Kidney (tissue), 14 donors: Measurements from ENCODE around the gene ARL9. TPM values are rescaled to one million over a fixed set of nuclear protein-coding genes. Genes with fewer than 3 reads are reported as not detected.
"Not testable (repeated sequence)": the region's sequence is repeated elsewhere in the genome, so short reads cannot be mapped to it uniquely, and the experiment has no call there.

Source experiments
- DNase-seq, 5 donors: peaks; one replicate each; pipeline ENCODE4 v3.0.0-alpha.2; 2013 to 2020
- FAIRE-seq: peaks from 2 replicates; lab custom pipeline; 2012; peaks lifted over from hg19 to GRCh38; lab: Jason Lieb, UNC
- H3K27ac ChIP-seq, 2 donors: one replicate each; pipeline ENCODE4 v1.7.0; 2013; ENCODE audit warnings: low read depth in 2 of 2, low read length in 2 of 2, inconsistent platforms in 1 of 2
- H3K27me3 ChIP-seq: one replicate; pipeline ENCODE4 v1.7.1; 2013; ENCODE audit warnings: low read length, inconsistent platforms; ENCODE audit not compliant: control insufficient read depth, insufficient read depth
- H3K36me3 ChIP-seq, 3 donors: one replicate each; pipeline versions ENCODE4 v1.7.0 to v1.7.1; 2013; ENCODE audit warnings: low read length in 3 of 3, control low read depth in 1 of 3, inconsistent platforms in 1 of 3; ENCODE audit not compliant: insufficient read depth in 3 of 3, control insufficient read depth in 2 of 3
- H3K4me1 ChIP-seq, 3 donors: one replicate each; pipeline versions ENCODE4 v1.7.0 to v1.7.1; 2013; ENCODE audit warnings: low read length in 3 of 3, inconsistent platforms in 1 of 3, low read depth in 1 of 3; ENCODE audit not compliant: control insufficient read depth in 2 of 3, insufficient read depth in 2 of 3
- H3K4me3 ChIP-seq, 3 donors: one replicate each; pipeline versions ENCODE4 v1.7.0 to v1.8.1; 2013; ENCODE audit warnings: low read length in 3 of 3, control low read depth in 1 of 3, inconsistent platforms in 1 of 3
- H3K9ac ChIP-seq, 3 donors: one replicate each; pipeline versions ENCODE4 v1.7.0 to v1.7.1; 2013; ENCODE audit warnings: low read length in 3 of 3, control low read depth in 1 of 3, inconsistent platforms in 1 of 3
- H3K9me3 ChIP-seq, 3 donors: one replicate each; pipeline versions ENCODE4 v1.7.0 to v1.7.1; 2013; ENCODE audit warnings: low read length in 3 of 3, control low read depth in 1 of 3, inconsistent platforms in 1 of 3; ENCODE audit not compliant: control insufficient read depth in 2 of 3, insufficient read depth in 1 of 3
- CTCF ChIP-seq: IDR thresholded peaks from 3 replicates; pipeline ENCODE4 v1.5.1; 2012; ENCODE audit warnings: mild to moderate bottlenecking, moderate library complexity, borderline replicate concordance; ENCODE audit not compliant: insufficient read depth; ENCODE audit errors: extremely low read depth
- intact Hi-C: fragments of 100-400 bp; cut with DNase I; formaldehyde crosslinking; loops from one replicate; pipeline ENCODE4 v1.11.1; 2022
- polyA plus RNA-seq: library from polyadenylated mRNA; stranded (reverse); fragments of 350-450 nt; fragmentation: Illumina TruSeq; extraction: RNeasy Lipid Tissue Mini Kit (QIAGEN cat#74804); gene quantifications from one replicate; pipeline ENCODE4 v1.2.3, GENCODE V29; 2014; ENCODE audit warnings: low read depth, low replicate concordance; ENCODE audit not compliant: insufficient read depth
- total RNA-seq: library from RNA; stranded (reverse); fragmentation: NEBNext Ultra II Directional; extraction: Animal tissue kit (Norgen Biotek cat#: 25700); gene quantifications from one replicate; pipeline ENCODE4 v1.2.1, GENCODE V29; 2021
- donor health status: control.
- donor health status: control.
- donor health status: control.
- donor health status: control.
- donor health status: control.
- donor health status: DM: yes; HTN: yes; CAD: no.
- donor health status: Normal renal cell carcinoma (clear cell type).

ARL9 gene
- total and polyA plus RNA-seq, 2 donors from 2014 or later: 0.19 to 0.26 TPM

GRCh38 chr4:56463711-56464110 lies 41.9 kb upstream of the ARL9 start:
- no peak for FAIRE-seq
- Histone ChIP-seq H3K27ac (no peak overlapping the region), H3K9ac (no peak overlapping the region), H3K4me3 (no peak overlapping the region), H3K36me3 (peaks cover 2 to 12% (median 9%) of the 10 kb centered on the region in 3 donors), H3K9me3 (no peaks in the 10 kb centered on the region), H3K4me1 (peaks cover 4 to 13% (median 8%) of the 10 kb centered on the region in 3 donors), H3K27me3 (no peaks in the 10 kb centered on the region)
- DNase-seq: no peak
- intact Hi-C loops: no loop called here
- TF ChIP-seq CTCF: no peak

- no peak overlapping the region for H3K9ac ChIP-seq
- peaks cover 2 to 12% (median 7%) of the 10 kb centered on the region in 3 donors for H3K36me3 ChIP-seq
- TF ChIP-seq CTCF: no peak
- H3K27me3 ChIP-seq: no peaks in the 10 kb centered on the region
- DNase-seq (no peak), FAIRE-seq (no peak)
- peaks cover 4 to 21% (median 8%) of the 10 kb centered on the region in 3 donors for H3K4me1 ChIP-seq
- no peaks in the 10 kb centered on the region for H3K9me3 ChIP-seq
- H3K27ac ChIP-seq: no peak overlapping the region
- no peak overlapping the region for H3K4me3 ChIP-seq
- intact Hi-C loops: no loop called here
These were observed 41.0 kb upstream of the ARL9 start for GRCh38 chr4:56464581-56464980.

GRCh38 chr4:56465599-56466295 lies 39.8 kb upstream of the ARL9 start:
- no peak overlapping the region for H3K27ac ChIP-seq
- DNase-seq: no peak
- no peaks in the 10 kb centered on the region for H3K27me3 ChIP-seq
- H3K9ac ChIP-seq: no peak overlapping the region
- H3K4me3 ChIP-seq: peak overlapping the region in 2 of 3 donors; percentile 25 to 82
- H3K36me3 ChIP-seq: peaks cover 0 to 8% (median 7%) of the 10 kb centered on the region in 3 donors
- intact Hi-C loops: no loop called here
- H3K9me3 ChIP-seq: no peaks in the 10 kb centered on the region
- peaks cover 4 to 21% (median 8%) of the 10 kb centered on the region in 3 donors for H3K4me1 ChIP-seq
- no peak for FAIRE-seq
- TF ChIP-seq CTCF: no peak

- H3K27ac ChIP-seq, H3K36me3 ChIP-seq, H3K9me3 ChIP-seq, intact Hi-C loops, FAIRE-seq, H3K27me3 ChIP-seq: not testable (repeated sequence)
- Histone ChIP-seq H3K9ac (peak overlapping the region; percentile 80 to 99 (median 90)), H3K4me3 (peak overlapping the region; percentile 82 to 100 (median 100)), H3K4me1 (peaks cover 4 to 21% (median 8%) of the 10 kb centered on the region in 3 donors)
- peak in 2 of 5 donors; percentile 2 to 13 for DNase-seq
These were observed 39.3 kb upstream of the ARL9 start for GRCh38 chr4:56466296-56466761.
